DND-41 (cell line): Measurements from ENCODE around the gene ZC3H12C.

Experiments used
- ATAC-seq: fragments of 200-7000 bp; cut with Tn5 transposase; 3 replicates; pipeline ENCODE4 v1.9.1; 2021; ENCODE audit warnings: low read depth; ENCODE audit not compliant: insufficient read depth
- DNase-seq: peaks from one replicate; pipeline ENCODE4 v3.0.0-alpha.2; 2020
- H2AFZ ChIP-seq: 2 replicates; pipeline ENCODE4 v1.6.0; 2012; ENCODE audit warnings: low read depth, low read length
- H3K27ac ChIP-seq: 2 replicates; pipeline ENCODE4 v1.5.1; 2012; ENCODE audit warnings: low read length, inconsistent platforms
- H3K27me3 ChIP-seq: fragments of 200-600 bp; sonication (generic); 2 replicates; pipeline ENCODE4 v1.6.0; 2012; ENCODE audit warnings: low read length, mild to moderate bottlenecking, inconsistent platforms; ENCODE audit not compliant: insufficient read depth, poor library complexity
- H3K36me3 ChIP-seq: 2 replicates; pipeline ENCODE4 v1.5.1; 2012; ENCODE audit warnings: low read length, inconsistent platforms; ENCODE audit not compliant: insufficient read depth
- H3K4me1 ChIP-seq: 2 replicates; pipeline ENCODE4 v1.5.1; 2012; ENCODE audit warnings: mild to moderate bottlenecking, low read length; ENCODE audit not compliant: insufficient read depth
- H3K4me2 ChIP-seq: 2 replicates; pipeline ENCODE4 v1.6.0; 2012; ENCODE audit warnings: mild to moderate bottlenecking, moderate library complexity, low read length, inconsistent platforms; ENCODE audit not compliant: insufficient read depth
- H3K4me3 ChIP-seq, 2 experiments: fragments of 200-600 bp in 1 of 2; shearing (Covaris generic) in 1 of 2; 2 replicates each; pipeline ENCODE4 v1.5.1; 2012 to 2016; ENCODE audit warnings: inconsistent platforms in 2 of 2, low read length in 2 of 2, mild to moderate bottlenecking in 2 of 2, low read depth in 1 of 2, moderate library complexity in 1 of 2
- H3K79me2 ChIP-seq: 2 replicates; pipeline ENCODE4 v1.6.0; 2012; ENCODE audit warnings: low read length, inconsistent platforms; ENCODE audit not compliant: insufficient read depth
- H3K9ac ChIP-seq: 2 replicates; pipeline ENCODE4 v1.6.0; 2012; ENCODE audit warnings: low read depth, mild to moderate bottlenecking, inconsistent platforms, low read length, moderate library complexity
- H3K9me3 ChIP-seq: 2 replicates; pipeline ENCODE4 v1.5.1; 2012; ENCODE audit warnings: low read length, moderate library complexity, mild to moderate bottlenecking, inconsistent platforms; ENCODE audit not compliant: insufficient read depth, severe bottlenecking
- H4K20me1 ChIP-seq: 2 replicates; pipeline ENCODE4 v1.6.0; 2012; ENCODE audit warnings: low read length; ENCODE audit not compliant: insufficient read depth
- CTCF ChIP-seq: IDR thresholded peaks from 2 replicates; pipeline ENCODE4 v1.5.1; 2012; ENCODE audit warnings: borderline replicate concordance, low read length, moderate library complexity, mild to moderate bottlenecking; ENCODE audit not compliant: poor library complexity, severe bottlenecking; ENCODE audit errors: extremely low read depth
- EZH2 ChIP-seq: IDR thresholded peaks from 3 replicates; pipeline ENCODE4 v1.6.1; 2012; ENCODE audit warnings: borderline replicate concordance, low read depth, mild to moderate bottlenecking, moderate library complexity, low read length, inconsistent platforms; ENCODE audit not compliant: severe bottlenecking

ZC3H12C gene

GRCh38 chr11:110217936-110218335 lies 124.7 kb downstream of the ZC3H12C start:
- Histone ChIP-seq H3K9me3 (no peaks in the 10 kb centered on the region), H3K4me2 (no peak overlapping the region), H3K4me1 (no peaks in the 10 kb centered on the region), H2AFZ (no peak overlapping the region), H3K9ac (no peak overlapping the region), H4K20me1 (no peaks in the 10 kb centered on the region), H3K79me2 (no peaks in the 10 kb centered on the region), H3K27me3 (no peaks in the 10 kb centered on the region), H3K4me3 (no peak overlapping the region), H3K27ac (no peak overlapping the region), H3K36me3 (no peaks in the 10 kb centered on the region)
- no peak for TF ChIP-seq CTCF
- DNase-seq, result no peak
- no peak for ATAC-seq

GRCh38 chr11:110219006-110219785 lies 126.0 kb downstream of the ZC3H12C start:
- Histone ChIP-seq H3K4me3 (no peak overlapping the region), H2AFZ (no peak overlapping the region), H3K9ac (no peak overlapping the region), H3K27me3 (no peaks in the 10 kb centered on the region), H3K27ac (no peak overlapping the region), H4K20me1 (no peaks in the 10 kb centered on the region), H3K36me3 (no peaks in the 10 kb centered on the region), H3K4me1 (no peaks in the 10 kb centered on the region), H3K9me3 (no peaks in the 10 kb centered on the region), H3K79me2 (no peaks in the 10 kb centered on the region), H3K4me2 (no peak overlapping the region)
- TF ChIP-seq CTCF, result no peak
- no peak for TF ChIP-seq EZH2
- ATAC-seq (no peak), DNase-seq (no peak)
